Liver (tissue), 9 donors: ENCODE data around the gene SCUBE1. TPM values are rescaled to one million over a fixed set of nuclear protein-coding genes. Genes with fewer than 3 reads are reported as not detected.

Experiments
- DNase-seq: peaks from one replicate; pipeline ENCODE4 v3.0.0-alpha.2; 2017; ENCODE audit warnings: low spot score
- H3K27ac ChIP-seq, 2 donors: one replicate each; pipeline ENCODE4 v1.7.0; 2013; ENCODE audit warnings: inconsistent platforms in 2 of 2, low read length in 2 of 2, control low read depth in 1 of 2, low read depth in 1 of 2, mild to moderate bottlenecking in 1 of 2
- H3K27me3 ChIP-seq, 4 donors: one replicate each; pipeline versions ENCODE4 v1.6.1 to v1.7.0; 2013; ENCODE audit warnings: low read length in 3 of 4, inconsistent platforms in 1 of 4, mild to moderate bottlenecking in 1 of 4, moderate library complexity in 1 of 4; ENCODE audit not compliant: control insufficient read depth in 4 of 4, insufficient read depth in 4 of 4
- H3K36me3 ChIP-seq, 4 donors: one replicate each; pipeline versions ENCODE4 v1.6.1 to v1.7.0; 2013; ENCODE audit warnings: low read length in 3 of 4, mild to moderate bottlenecking in 3 of 4, low read depth in 1 of 4, moderate library complexity in 1 of 4; ENCODE audit not compliant: control insufficient read depth in 4 of 4, insufficient read depth in 3 of 4
- H3K4me1 ChIP-seq, 4 donors: one replicate each; pipeline versions ENCODE4 v1.6.1 to v1.7.0; 2013; ENCODE audit warnings: low read length in 3 of 4, mild to moderate bottlenecking in 3 of 4, moderate library complexity in 1 of 4; ENCODE audit not compliant: control insufficient read depth in 4 of 4, insufficient read depth in 4 of 4
- H3K4me3 ChIP-seq, 3 donors: one replicate each; pipeline versions ENCODE4 v1.6.1 to v1.7.0; 2013; ENCODE audit warnings: low read length in 3 of 3, control low read depth in 1 of 3, low read depth in 1 of 3, mild to moderate bottlenecking in 1 of 3
- H3K9ac ChIP-seq, 2 donors: one replicate each; pipeline ENCODE4 v1.7.0; 2013; ENCODE audit warnings: low read length in 2 of 2, mild to moderate bottlenecking in 2 of 2, moderate library complexity in 2 of 2, control low read depth in 1 of 2, low read depth in 1 of 2
- H3K9me3 ChIP-seq, 4 donors: one replicate each; pipeline versions ENCODE4 v1.6.1 to v1.7.0; 2013; ENCODE audit warnings: low read length in 3 of 4; ENCODE audit not compliant: control insufficient read depth in 4 of 4
- ATF3 ChIP-seq: IDR thresholded peaks from 2 replicates; pipeline ENCODE4 v1.6.1; 2016; ENCODE audit warnings: antibody characterized with exemption
- FOXA2 ChIP-seq: IDR thresholded peaks from 2 replicates; pipeline ENCODE4 v1.6.1; 2016; ENCODE audit warnings: antibody characterized with exemption
- GABPA ChIP-seq, 2 donors: IDR thresholded peaks in 1 of 2; conservative IDR thresholded peaks in 1 of 2; 2 replicates each; pipeline ENCODE4 v1.6.1; 2016; ENCODE audit warnings: antibody characterized with exemption in 2 of 2, mild to moderate bottlenecking in 1 of 2, moderate library complexity in 1 of 2
- HNF4A ChIP-seq, 2 donors: conservative IDR thresholded peaks; 2 replicates each; pipeline ENCODE4 v1.6.1; 2016; ENCODE audit warnings: antibody characterized with exemption in 2 of 2, mild to moderate bottlenecking in 2 of 2
- JUND ChIP-seq, 2 donors: IDR thresholded peaks; 2 replicates each; pipeline ENCODE4 v1.6.1; 2016; ENCODE audit warnings: antibody characterized with exemption in 2 of 2
- MAX ChIP-seq: IDR thresholded peaks from 2 replicates; pipeline ENCODE4 v1.6.1; 2016; ENCODE audit warnings: antibody characterized with exemption
- NR2F2 ChIP-seq: IDR thresholded peaks from 2 replicates; pipeline ENCODE4 v1.6.1; 2016; ENCODE audit warnings: antibody characterized with exemption
- RAD21 ChIP-seq, 2 donors: IDR thresholded peaks; 2 replicates each; pipeline ENCODE4 v1.6.1; 2016; ENCODE audit warnings: antibody characterized with exemption in 2 of 2, mild to moderate bottlenecking in 2 of 2
- RXRA ChIP-seq, 2 donors: IDR thresholded peaks; 2 replicates each; pipeline ENCODE4 v1.6.1; 2017 to 2018; ENCODE audit warnings: antibody characterized with exemption in 2 of 2, mild to moderate bottlenecking in 1 of 2
- SP1 ChIP-seq: IDR thresholded peaks from 2 replicates; pipeline ENCODE4 v1.6.1; 2018; ENCODE audit warnings: antibody characterized with exemption, mild to moderate bottlenecking
- TAF1 ChIP-seq: conservative IDR thresholded peaks from 2 replicates; pipeline ENCODE4 v1.6.1; 2016; ENCODE audit warnings: antibody characterized with exemption, mild to moderate bottlenecking
- YY1 ChIP-seq: IDR thresholded peaks from 2 replicates; pipeline ENCODE4 v1.6.1; 2016; ENCODE audit warnings: antibody characterized with exemption, mild to moderate bottlenecking
- ZBTB33 ChIP-seq: IDR thresholded peaks from 2 replicates; pipeline ENCODE4 v1.6.1; 2016; ENCODE audit warnings: antibody characterized with exemption
- WGBS: extraction: QIAGEN DNeasy Blood & Tissue Kit; methylation state at CpG from one replicate; pipeline ENCODE4 v1.1.7; 2013; 5-methylcytosine and 5-hydroxymethylcytosine counted together
- polyA plus RNA-seq, 2 donors: library from polyadenylated mRNA; stranded (reverse) in 1 of 2; unstranded in 1 of 2; fragments of 200-250 nt in 1 of 2; fragments of >200 nt in 1 of 2; fragmentation: Nextera tagmentation in 1 of 2; extraction: Ambion mirVana in 1 of 2; gene quantifications; one replicate each; pipeline versions ENCODE4 v1.2.1 to v1.2.3, GENCODE V29; 2013 to 2015
- total RNA-seq, 2 donors: library from RNA; depleted of rRNA; stranded (reverse); fragments of >200 nt; gene quantifications; one replicate each; pipeline ENCODE4 v1.2.3, GENCODE V29; 2014
- TF ChIP-seq, protein P1 (sequence below): IDR thresholded peaks from 2 replicates; pipeline ENCODE4 v1.6.1; 2016; ENCODE audit warnings: antibody characterized with exemption, mild to moderate bottlenecking
- TF ChIP-seq, protein P2 (sequence below): fragments of 150-350 bp; IDR thresholded peaks from 2 replicates; pipeline ENCODE4 v1.5.1; 2017; ENCODE audit warnings: improper control_type of control experiment, low read depth, low read length; ENCODE audit not compliant: missing input control
- donor health status: healthy.
- donor health status: healthy.
- donor health status: healthy.
- donor health status: healthy.
- donor health status: healthy.

SCUBE1 gene
- total and polyA plus RNA-seq, 4 donors: 0.07 to 0.46 (median 0.08) TPM; not detected in 1

DNA sequence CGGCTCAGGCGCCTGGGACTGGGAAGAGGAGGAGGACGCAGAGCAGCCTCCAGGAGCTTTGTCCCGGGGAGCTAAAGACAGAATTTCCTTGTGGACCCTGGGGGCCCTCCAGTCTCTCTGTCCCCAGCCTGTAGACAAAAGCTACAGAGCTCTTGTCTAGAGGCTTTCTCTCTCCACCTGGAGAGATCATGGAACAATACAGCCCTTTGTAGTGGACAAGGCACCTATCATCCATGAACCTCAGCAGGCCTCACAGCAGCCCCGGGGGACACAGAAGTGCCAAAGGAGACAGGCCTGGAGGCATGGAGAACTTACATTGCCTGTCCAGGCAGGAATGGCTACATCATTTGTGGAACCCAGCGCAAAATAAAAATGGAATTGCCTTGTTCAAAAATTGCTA lies 100.5 kb downstream of the SCUBE1 start:
- no peak overlapping the region for H3K4me3 ChIP-seq
- peaks cover 5 to 22% (median 13%) of the 10 kb centered on the region in 4 donors for H3K4me1 ChIP-seq
- no peak for DNase-seq
- no peak overlapping the region for H3K27ac ChIP-seq
- no peaks in the 10 kb centered on the region for H3K36me3 ChIP-seq
- H3K9ac ChIP-seq: no peak overlapping the region
- H3K9me3 ChIP-seq: no peaks in the 10 kb centered on the region
- WGBS: 97% methylated on average over 6 of the region's 6 CpGs
- no peaks in the 10 kb centered on the region for H3K27me3 ChIP-seq
- TF ChIP-seq SP1 (no peak), RXRA (IDR thresholded peaks at IDR 0.05) (no peak), ZBTB33 (no peak), ATF3 (no peak), RAD21 (IDR thresholded peaks at IDR 0.05) (no peak), NR2F2 (no peak), YY1 (no peak), HNF4A (conservative IDR thresholded peaks at IDR 0.05) (no peak), GABPA (IDR thresholded peaks at IDR 0.05 in 1 of 2, conservative IDR thresholded peaks at IDR 0.05 in 1 of 2) (no peak), JUND (IDR thresholded peaks at IDR 0.05) (no peak)
- TF ChIP-seq, protein P1, sequence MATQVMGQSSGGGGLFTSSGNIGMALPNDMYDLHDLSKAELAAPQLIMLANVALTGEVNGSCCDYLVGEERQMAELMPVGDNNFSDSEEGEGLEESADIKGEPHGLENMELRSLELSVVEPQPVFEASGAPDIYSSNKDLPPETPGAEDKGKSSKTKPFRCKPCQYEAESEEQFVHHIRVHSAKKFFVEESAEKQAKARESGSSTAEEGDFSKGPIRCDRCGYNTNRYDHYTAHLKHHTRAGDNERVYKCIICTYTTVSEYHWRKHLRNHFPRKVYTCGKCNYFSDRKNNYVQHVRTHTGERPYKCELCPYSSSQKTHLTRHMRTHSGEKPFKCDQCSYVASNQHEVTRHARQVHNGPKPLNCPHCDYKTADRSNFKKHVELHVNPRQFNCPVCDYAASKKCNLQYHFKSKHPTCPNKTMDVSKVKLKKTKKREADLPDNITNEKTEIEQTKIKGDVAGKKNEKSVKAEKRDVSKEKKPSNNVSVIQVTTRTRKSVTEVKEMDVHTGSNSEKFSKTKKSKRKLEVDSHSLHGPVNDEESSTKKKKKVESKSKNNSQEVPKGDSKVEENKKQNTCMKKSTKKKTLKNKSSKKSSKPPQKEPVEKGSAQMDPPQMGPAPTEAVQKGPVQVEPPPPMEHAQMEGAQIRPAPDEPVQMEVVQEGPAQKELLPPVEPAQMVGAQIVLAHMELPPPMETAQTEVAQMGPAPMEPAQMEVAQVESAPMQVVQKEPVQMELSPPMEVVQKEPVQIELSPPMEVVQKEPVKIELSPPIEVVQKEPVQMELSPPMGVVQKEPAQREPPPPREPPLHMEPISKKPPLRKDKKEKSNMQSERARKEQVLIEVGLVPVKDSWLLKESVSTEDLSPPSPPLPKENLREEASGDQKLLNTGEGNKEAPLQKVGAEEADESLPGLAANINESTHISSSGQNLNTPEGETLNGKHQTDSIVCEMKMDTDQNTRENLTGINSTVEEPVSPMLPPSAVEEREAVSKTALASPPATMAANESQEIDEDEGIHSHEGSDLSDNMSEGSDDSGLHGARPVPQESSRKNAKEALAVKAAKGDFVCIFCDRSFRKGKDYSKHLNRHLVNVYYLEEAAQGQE: no peak
- TF ChIP-seq, protein P2, sequence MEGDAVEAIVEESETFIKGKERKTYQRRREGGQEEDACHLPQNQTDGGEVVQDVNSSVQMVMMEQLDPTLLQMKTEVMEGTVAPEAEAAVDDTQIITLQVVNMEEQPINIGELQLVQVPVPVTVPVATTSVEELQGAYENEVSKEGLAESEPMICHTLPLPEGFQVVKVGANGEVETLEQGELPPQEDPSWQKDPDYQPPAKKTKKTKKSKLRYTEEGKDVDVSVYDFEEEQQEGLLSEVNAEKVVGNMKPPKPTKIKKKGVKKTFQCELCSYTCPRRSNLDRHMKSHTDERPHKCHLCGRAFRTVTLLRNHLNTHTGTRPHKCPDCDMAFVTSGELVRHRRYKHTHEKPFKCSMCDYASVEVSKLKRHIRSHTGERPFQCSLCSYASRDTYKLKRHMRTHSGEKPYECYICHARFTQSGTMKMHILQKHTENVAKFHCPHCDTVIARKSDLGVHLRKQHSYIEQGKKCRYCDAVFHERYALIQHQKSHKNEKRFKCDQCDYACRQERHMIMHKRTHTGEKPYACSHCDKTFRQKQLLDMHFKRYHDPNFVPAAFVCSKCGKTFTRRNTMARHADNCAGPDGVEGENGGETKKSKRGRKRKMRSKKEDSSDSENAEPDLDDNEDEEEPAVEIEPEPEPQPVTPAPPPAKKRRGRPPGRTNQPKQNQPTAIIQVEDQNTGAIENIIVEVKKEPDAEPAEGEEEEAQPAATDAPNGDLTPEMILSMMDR: no peak

GRCh38 chr22:43241699-43242386 lies 101.3 kb downstream of the SCUBE1 start:
- Histone ChIP-seq H3K27me3 (no peaks in the 10 kb centered on the region), H3K4me3 (no peak overlapping the region), H3K9ac (no peak overlapping the region), H3K36me3 (no peaks in the 10 kb centered on the region), H3K9me3 (no peaks in the 10 kb centered on the region), H3K27ac (no peak overlapping the region), H3K4me1 (peaks cover 10 to 30% (median 19%) of the 10 kb centered on the region in 4 donors)
- TF ChIP-seq ATF3 (no peak), ZBTB33 (no peak), MAX (no peak), FOXA2 (no peak), TAF1 (no peak), JUND (IDR thresholded peaks at IDR 0.05) (no peak)
- TF ChIP-seq, protein P2: no peak
- DNase-seq: no peak
- WGBS: 95% methylated on average over 14 of the region's 14 CpGs
